Colonic mucosa (tissue), 4 donors: ENCODE data around the gene ARHGAP10. TPM values are rescaled to one million over a fixed set of nuclear protein-coding genes. Genes with fewer than 3 reads are reported as not detected.

Experiments
- DNase-seq: peaks from one replicate; pipeline ENCODE4 v3.0.0-alpha.2; 2020
- H3K27ac ChIP-seq: fragments of 200-600 bp; one replicate; pipeline ENCODE4 v1.8.0; 2021
- H3K27me3 ChIP-seq: fragments of 200-600 bp; one replicate; pipeline ENCODE4 v1.8.0; 2021
- H3K36me3 ChIP-seq: fragments of 200-600 bp; one replicate; pipeline ENCODE4 v1.8.0; 2021
- H3K4me1 ChIP-seq: fragments of 200-600 bp; one replicate; pipeline ENCODE4 v1.8.0; 2021; ENCODE audit warnings: mild to moderate bottlenecking
- H3K4me3 ChIP-seq: fragments of 200-600 bp; one replicate; pipeline ENCODE4 v1.8.0; 2021
- H3K9ac ChIP-seq, 2 donors: one replicate each; pipeline ENCODE4 v1.7.0; 2013; ENCODE audit warnings: control low read depth in 2 of 2, low read depth in 2 of 2, low read length in 2 of 2
- H3K9me3 ChIP-seq: fragments of 200-600 bp; one replicate; pipeline ENCODE4 v1.8.0; 2021
- CTCF ChIP-seq: fragments of 200-600 bp; IDR thresholded peaks from one replicate; pipeline ENCODE4 v1.8.0; 2022; ENCODE audit warnings: antibody characterized with exemption, mild to moderate bottlenecking
- intact Hi-C: fragments of 100-400 bp; cut with DNase I; formaldehyde crosslinking; loops from one replicate; pipeline ENCODE4 v1.14.1; 2022
- total RNA-seq, 2 donors: library from RNA; stranded (reverse); fragmentation: NEBNext Ultra II Directional in 1 of 2; extraction: Animal tissue kit (Norgen Biotek cat#: 25700) in 1 of 2; gene quantifications; one replicate each; pipeline ENCODE4 v1.2.1, GENCODE V29; 2021
- donor health status: healthy.
- donor health status: DM: no; HTN: no; CAD: no.
- donor health status: DM: no; HTN: no; CAD: no.

The ARHGAP10 gene
- total RNA-seq, 2 donors from 2014 or later, result 4.4 to 7.1 TPM

GRCh38 chr4:148074462-148074861, 342.6 kb downstream of the ARHGAP10 start:
- H3K4me1 ChIP-seq, result no peaks in the 10 kb centered on the region
- no peak for DNase-seq
- intact Hi-C loops, result no loop called here
- no peak overlapping the region for H3K9ac ChIP-seq
- H3K27ac ChIP-seq, result no peak overlapping the region
- no peaks in the 10 kb centered on the region for H3K9me3 ChIP-seq
- H3K36me3 ChIP-seq, result no peaks in the 10 kb centered on the region
- no peak for TF ChIP-seq CTCF
- H3K27me3 ChIP-seq, result no peaks in the 10 kb centered on the region
- H3K4me3 ChIP-seq, result no peak overlapping the region

- no peak for DNase-seq
- no peak overlapping the region for H3K4me3 ChIP-seq
- H3K9ac ChIP-seq, result no peak overlapping the region
- no peaks in the 10 kb centered on the region for H3K36me3 ChIP-seq
- no peak for TF ChIP-seq CTCF
- H3K27me3 ChIP-seq, result no peaks in the 10 kb centered on the region
- no peaks in the 10 kb centered on the region for H3K9me3 ChIP-seq
- no peaks in the 10 kb centered on the region for H3K4me1 ChIP-seq
- intact Hi-C loops, result no loop called here
- H3K27ac ChIP-seq, result no peak overlapping the region
Observed at GRCh38 chr4:148075438-148075837, 343.6 kb downstream of the ARHGAP10 start.

GRCh38 chr4:148076964-148077363, 345.1 kb downstream of the ARHGAP10 start:
- Histone ChIP-seq H3K4me1 (no peaks in the 10 kb centered on the region), H3K27ac (no peak overlapping the region), H3K4me3 (no peak overlapping the region), H3K9me3 (no peaks in the 10 kb centered on the region), H3K36me3 (no peaks in the 10 kb centered on the region), H3K27me3 (no peaks in the 10 kb centered on the region), H3K9ac (no peak overlapping the region)
- TF ChIP-seq CTCF, result no peak
- intact Hi-C loops, result no loop called here
- DNase-seq, result no peak

- Histone ChIP-seq H3K9me3 (no peaks in the 10 kb centered on the region), H3K36me3 (no peaks in the 10 kb centered on the region), H3K27ac (no peak overlapping the region), H3K9ac (no peak overlapping the region), H3K27me3 (no peaks in the 10 kb centered on the region), H3K4me3 (no peak overlapping the region), H3K4me1 (no peaks in the 10 kb centered on the region)
- TF ChIP-seq CTCF, result no peak
- intact Hi-C loops, result no loop called here
- no peak for DNase-seq
Observed at GRCh38 chr4:148077581-148077980, 345.7 kb downstream of the ARHGAP10 start.

- no peak overlapping the region for H3K27ac ChIP-seq
- no peak overlapping the region for H3K9ac ChIP-seq
- no peaks in the 10 kb centered on the region for H3K4me1 ChIP-seq
- intact Hi-C loops, result no loop called here
- no peaks in the 10 kb centered on the region for H3K9me3 ChIP-seq
- H3K4me3 ChIP-seq, result no peak overlapping the region
- H3K27me3 ChIP-seq, result no peaks in the 10 kb centered on the region
- H3K36me3 ChIP-seq, result no peaks in the 10 kb centered on the region
- no peak for TF ChIP-seq CTCF
- no peak for DNase-seq
Observed at GRCh38 chr4:148078061-148078460, 346.2 kb downstream of the ARHGAP10 start.

- no peak for TF ChIP-seq CTCF
- H3K27ac ChIP-seq, result no peak overlapping the region
Observed at GRCh38 chr4:148079961-148080360, 348.1 kb downstream of the ARHGAP10 start.

More at GRCh38 chr4:148079961-148080360, 348.1 kb downstream of the ARHGAP10 start:
- Histone ChIP-seq H3K36me3 (no peaks in the 10 kb centered on the region), H3K9ac (no peak overlapping the region), H3K27me3 (no peaks in the 10 kb centered on the region), H3K4me3 (no peak overlapping the region), H3K9me3 (no peaks in the 10 kb centered on the region), H3K4me1 (no peaks in the 10 kb centered on the region)
- no peak for DNase-seq
- intact Hi-C loops, result no loop called here
